DOHH2 (cell line): Measurements from ENCODE around the gene PMCH.

Source experiments
- H3F3A ChIP-seq: fragments of 200-600 bp; sonication (generic), shearing (Covaris generic); 2 replicates; pipeline ENCODE4 v1.6.0; 2016; ENCODE audit warnings: antibody characterized with exemption, mild to moderate bottlenecking; ENCODE audit not compliant: control insufficient read depth, insufficient read depth
- H3K27ac ChIP-seq: fragments of 200-600 bp; sonication (generic); 2 replicates; pipeline ENCODE4 v1.5.1; 2014; ENCODE audit warnings: low read depth, mild to moderate bottlenecking, low read length, moderate library complexity
- H3K27me3 ChIP-seq: fragments of 200-600 bp; sonication (generic); 2 replicates; pipeline ENCODE4 v1.6.1; 2014; ENCODE audit warnings: mild to moderate bottlenecking, low read length, mixed read lengths; ENCODE audit not compliant: control insufficient read depth
- H3K36me3 ChIP-seq: fragments of 200-600 bp; sonication (generic); 2 replicates; pipeline ENCODE4 v1.6.1; 2014; ENCODE audit warnings: mild to moderate bottlenecking, low read length, moderate library complexity, mixed read lengths; ENCODE audit not compliant: control insufficient read depth
- H3K4me1 ChIP-seq: fragments of 200-600 bp; sonication (generic); 2 replicates; pipeline ENCODE4 v1.6.1; 2014; ENCODE audit warnings: mild to moderate bottlenecking, low read length, mixed read lengths; ENCODE audit not compliant: control insufficient read depth
- H3K4me2 ChIP-seq: fragments of 200-600 bp; sonication (generic); 2 replicates; pipeline ENCODE4 v1.6.0; 2014; ENCODE audit warnings: mild to moderate bottlenecking, low read length, moderate library complexity
- H3K4me3 ChIP-seq: fragments of 200-600 bp; sonication (generic); 2 replicates; pipeline ENCODE4 v1.5.1; 2014; ENCODE audit warnings: mild to moderate bottlenecking, low read length, mixed read lengths
- H3K79me2 ChIP-seq: fragments of 200-600 bp; sonication (generic); 2 replicates; pipeline ENCODE4 v1.6.1; 2014; ENCODE audit warnings: mild to moderate bottlenecking, low read length, mixed read lengths; ENCODE audit not compliant: control insufficient read depth
- H3K9me2 ChIP-seq: fragments of 200-600 bp; sonication (generic); replicated peaks from 2 replicates; pipeline ENCODE4 v1.6.1; 2014; ENCODE audit warnings: mild to moderate bottlenecking, low read length, mixed read lengths; ENCODE audit not compliant: control insufficient read depth
- H3K9me3 ChIP-seq: fragments of 200-600 bp; sonication (generic); 2 replicates; pipeline ENCODE4 v1.6.1; 2014; ENCODE audit warnings: antibody characterized with exemption, low read length, mixed read lengths; ENCODE audit not compliant: control insufficient read depth, insufficient read depth
- H4K20me1 ChIP-seq: fragments of 200-600 bp; sonication (generic); 2 replicates; pipeline ENCODE4 v1.6.0; 2014; ENCODE audit warnings: low read depth, mild to moderate bottlenecking, antibody characterized with exemption, low read length, moderate library complexity; ENCODE audit not compliant: control insufficient read depth, insufficient read depth
- EZH2phosphoT487 ChIP-seq: fragments of 200-600 bp; sonication (generic); IDR thresholded peaks from 2 replicates; pipeline ENCODE4 v1.6.1; 2017; ENCODE audit warnings: borderline replicate concordance, mild to moderate bottlenecking, antibody characterized with exemption, low read length, moderate library complexity, mixed read lengths
- TF ChIP-seq, protein P1 (sequence below): fragments of 200-600 bp; sonication (generic); IDR thresholded peaks from one replicate; pipeline ENCODE4 v1.5.1; 2014; ENCODE audit warnings: antibody characterized with exemption, mild to moderate bottlenecking, low read depth, low read length; ENCODE audit not compliant: poor library complexity, severe bottlenecking

The PMCH gene

GRCh38 chr12:102215992-102216691, 18.5 kb upstream of the PMCH start:
- Histone ChIP-seq H3K4me2 (no peak overlapping the region), H3K9me3 (no peaks in the 10 kb centered on the region), H3K79me2 (no peaks in the 10 kb centered on the region), H3K36me3 (no peaks in the 10 kb centered on the region), H3K4me3 (no peak overlapping the region), H3K27me3 (0 out of 2 replicates have a peak, but pooled peaks cover 3% of the 10 kb centered on the region), H3F3A (no peaks in the 10 kb centered on the region; the same call in 1 of the 2 replicates), H3K27ac (no peak overlapping the region), H3K9me2 (no peaks in the 10 kb centered on the region), H3K4me1 (no peaks in the 10 kb centered on the region), H4K20me1 (no peaks in the 10 kb centered on the region)
- TF ChIP-seq EZH2phosphoT487: no peak
- TF ChIP-seq, protein P1, sequence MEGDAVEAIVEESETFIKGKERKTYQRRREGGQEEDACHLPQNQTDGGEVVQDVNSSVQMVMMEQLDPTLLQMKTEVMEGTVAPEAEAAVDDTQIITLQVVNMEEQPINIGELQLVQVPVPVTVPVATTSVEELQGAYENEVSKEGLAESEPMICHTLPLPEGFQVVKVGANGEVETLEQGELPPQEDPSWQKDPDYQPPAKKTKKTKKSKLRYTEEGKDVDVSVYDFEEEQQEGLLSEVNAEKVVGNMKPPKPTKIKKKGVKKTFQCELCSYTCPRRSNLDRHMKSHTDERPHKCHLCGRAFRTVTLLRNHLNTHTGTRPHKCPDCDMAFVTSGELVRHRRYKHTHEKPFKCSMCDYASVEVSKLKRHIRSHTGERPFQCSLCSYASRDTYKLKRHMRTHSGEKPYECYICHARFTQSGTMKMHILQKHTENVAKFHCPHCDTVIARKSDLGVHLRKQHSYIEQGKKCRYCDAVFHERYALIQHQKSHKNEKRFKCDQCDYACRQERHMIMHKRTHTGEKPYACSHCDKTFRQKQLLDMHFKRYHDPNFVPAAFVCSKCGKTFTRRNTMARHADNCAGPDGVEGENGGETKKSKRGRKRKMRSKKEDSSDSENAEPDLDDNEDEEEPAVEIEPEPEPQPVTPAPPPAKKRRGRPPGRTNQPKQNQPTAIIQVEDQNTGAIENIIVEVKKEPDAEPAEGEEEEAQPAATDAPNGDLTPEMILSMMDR: no peak

GRCh38 chr12:102204025-102204424, 6.4 kb upstream of the PMCH start:
- Histone ChIP-seq H3F3A (no peaks in the 10 kb centered on the region), H3K4me2 (no peak overlapping the region), H3K4me1 (no peaks in the 10 kb centered on the region), H4K20me1 (no peaks in the 10 kb centered on the region), H3K79me2 (no peaks in the 10 kb centered on the region), H3K9me2 (no peaks in the 10 kb centered on the region), H3K27ac (no peak overlapping the region), H3K9me3 (peaks cover 11% of the 10 kb centered on the region; the same call in 1 of the 2 replicates), H3K36me3 (peaks cover 42% of the 10 kb centered on the region), H3K4me3 (no peak overlapping the region), H3K27me3 (no peaks in the 10 kb centered on the region)
- TF ChIP-seq, protein P1: no peak
- TF ChIP-seq EZH2phosphoT487: no peak

- H3F3A ChIP-seq: no peaks in the 10 kb centered on the region
- no peaks in the 10 kb centered on the region for H3K4me1 ChIP-seq
- no peaks in the 10 kb centered on the region for H3K9me2 ChIP-seq
- peaks cover 34% of the 10 kb centered on the region for H3K36me3 ChIP-seq
- H3K9me3 ChIP-seq: 0 out of 2 replicates have a peak, but pooled peaks cover under 1% of the 10 kb centered on the region
- H3K4me2 ChIP-seq: no peak overlapping the region
- TF ChIP-seq, protein P1: no peak
- no peak for TF ChIP-seq EZH2phosphoT487
- H3K27me3 ChIP-seq: no peaks in the 10 kb centered on the region
- no peaks in the 10 kb centered on the region for H3K79me2 ChIP-seq
- H3K4me3 ChIP-seq: no peak overlapping the region
- no peak overlapping the region for H3K27ac ChIP-seq
- no peaks in the 10 kb centered on the region for H4K20me1 ChIP-seq
Measured at GRCh38 chr12:102202556-102202955, 4.9 kb upstream of the PMCH start.
